Panc1 (cell line): ENCODE data around the gene DARS2.

Experiments
- CTCF ChIP-seq: fragments of 450-650 bp; IDR thresholded peaks from 2 replicates; pipeline ENCODE4 v1.5.1; 2017; ENCODE audit warnings: mild to moderate bottlenecking
- POLR2AphosphoS5 ChIP-seq: IDR thresholded peaks from 2 replicates; pipeline ENCODE4 v1.6.1; 2012; ENCODE audit warnings: mild to moderate bottlenecking, low read depth, low read length, moderate library complexity

GRCh38 chr1:173775578-173776226 is 48.8 kb upstream of the DARS2 start:
- TF ChIP-seq CTCF: no peak
- no peak for TF ChIP-seq POLR2AphosphoS5
